Stromal cell of bone marrow (primary cell): ENCODE data around the gene SLITRK1.

Experiments
- DNase-seq: peaks from one replicate; pipeline ENCODE4 v3.0.0-alpha.2; 2012; ENCODE audit warnings: low read depth

SLITRK1 gene

GRCh38 chr13:83865161-83866137, 16.8 kb downstream of the SLITRK1 start:
- no peak for DNase-seq

DNA sequence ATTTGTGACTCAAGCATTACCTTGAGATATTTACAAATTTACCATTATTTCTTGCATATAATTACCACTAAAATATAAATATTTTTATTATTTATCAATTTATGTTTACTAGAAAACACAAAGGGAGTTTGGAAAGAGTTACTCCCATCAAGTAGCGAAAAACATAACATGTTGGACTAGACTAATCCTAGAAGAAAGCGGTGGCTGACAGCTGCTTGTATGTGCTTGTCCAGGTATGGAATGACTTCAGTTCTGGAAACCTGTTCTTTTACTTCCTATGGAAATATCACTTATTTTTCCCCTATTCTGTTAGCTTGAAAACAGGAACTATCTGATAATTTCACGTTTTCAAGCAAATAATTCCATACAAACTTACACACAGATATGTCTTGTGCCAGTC, 28.5 kb downstream of the SLITRK1 start:
- DNase-seq = no peak

DNA sequence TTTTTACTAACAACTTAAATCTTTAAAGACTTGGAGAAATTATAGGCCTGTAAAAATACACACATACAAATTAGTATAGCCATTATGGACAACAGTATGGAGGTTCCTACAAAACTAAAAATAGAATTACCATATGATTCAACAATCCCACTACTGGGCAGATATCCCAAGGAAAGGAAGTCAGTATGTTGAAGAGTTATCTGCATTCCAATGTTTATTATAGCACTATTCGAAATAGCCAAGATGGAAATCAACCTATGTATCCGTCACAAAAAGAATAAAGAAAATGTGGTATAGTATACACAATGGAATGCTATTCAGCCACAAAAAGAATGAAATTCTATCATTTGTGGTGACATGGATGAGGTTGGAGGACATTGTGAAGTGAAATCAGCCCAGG, 37.2 kb downstream of the SLITRK1 start:
- no peak for DNase-seq

- no peak for DNase-seq
Observed at GRCh38 chr13:83839146-83839545, 43.1 kb downstream of the SLITRK1 start.

DNA sequence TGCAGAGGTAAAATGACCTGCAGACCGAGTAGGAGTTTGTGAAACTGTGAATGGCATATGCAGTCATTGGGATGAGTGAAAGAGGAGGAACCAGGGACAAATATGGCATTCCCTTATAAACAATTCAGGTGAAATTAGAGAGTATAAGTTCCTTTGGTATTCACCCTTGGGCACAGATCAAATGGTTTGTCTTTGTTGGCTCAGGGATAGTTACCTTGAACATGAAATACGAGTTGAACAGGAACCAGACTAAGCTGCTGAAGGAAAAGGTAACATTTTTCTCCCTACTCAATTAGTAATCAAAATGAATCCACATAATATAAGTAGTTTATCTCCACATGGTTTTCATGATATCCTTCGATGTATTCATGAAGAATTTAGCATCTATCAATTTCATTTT, 50.5 kb downstream of the SLITRK1 start:
- DNase-seq = no peak

DNA sequence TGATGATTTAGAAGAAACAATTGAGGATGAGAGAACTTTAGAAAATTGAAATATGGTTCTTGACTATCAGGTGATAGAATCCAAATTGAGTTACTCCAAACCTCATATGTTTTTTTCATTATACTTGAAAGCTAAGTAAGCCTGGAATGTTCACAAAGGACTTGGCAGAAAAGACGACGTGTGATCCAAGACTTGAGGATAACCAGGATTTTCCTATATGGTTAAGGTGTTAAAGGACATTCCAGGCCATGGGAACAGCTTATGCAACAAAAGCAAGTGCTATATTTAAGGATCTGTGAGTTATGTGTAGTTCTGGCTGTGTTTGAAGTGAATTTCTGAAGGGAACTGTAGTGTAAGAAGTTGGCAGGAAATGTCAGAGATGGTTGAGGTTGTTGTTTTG, 52.5 kb downstream of the SLITRK1 start:
- no peak for DNase-seq

DNA sequence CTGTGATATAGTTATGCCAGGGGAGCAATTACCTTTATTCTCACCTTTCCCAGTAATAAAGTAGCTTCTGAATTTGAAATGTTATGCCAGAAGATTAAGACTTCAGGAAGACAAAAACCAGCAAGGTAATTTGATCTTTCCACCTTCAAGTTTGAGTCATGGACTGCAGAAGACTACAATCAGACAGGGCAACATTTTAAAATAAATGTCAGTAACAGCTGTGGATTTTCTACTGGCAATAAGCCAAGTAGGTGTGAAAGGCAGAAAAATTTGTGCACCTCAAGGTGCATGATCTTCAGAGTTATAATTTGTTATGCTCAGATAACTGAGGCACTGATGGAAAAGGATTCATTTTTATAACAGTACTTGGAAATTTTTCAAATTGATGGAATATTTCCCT, 54.9 kb downstream of the SLITRK1 start:
- no peak for DNase-seq
